ENCODE results near the gene HDLBP.

GRCh38 chr2:241321033-241321432 is 5.6 kb upstream of the HDLBP start:
- TF ChIP-seq RARB (CRISPR knock-in tag; IDR thresholded peaks at IDR 0.05), result no peak
- no peak for TF ChIP-seq ZFP30 (CRISPR knock-in tag; IDR thresholded peaks at IDR 0.05)
- no peak for TF ChIP-seq PATZ1 (CRISPR knock-in tag; IDR thresholded peaks at IDR 0.05; ENCODE audit: borderline replicate concordance)
- TF ChIP-seq TCF4 (CRISPR knock-in tag; IDR thresholded peaks at IDR 0.05; ENCODE audit: borderline replicate concordance), result no peak
- no peak for TF ChIP-seq GLIS3 (CRISPR knock-in tag; IDR thresholded peaks at IDR 0.05)
- TF ChIP-seq TOX (CRISPR knock-in tag; IDR thresholded peaks at IDR 0.05; ENCODE audit: borderline replicate concordance), result no peak
- TF ChIP-seq ARNTL (CRISPR knock-in tag; IDR thresholded peaks at IDR 0.05; ENCODE audit: borderline replicate concordance, low read depth), result no peak
- TF ChIP-seq ZFP3 (CRISPR knock-in tag; IDR thresholded peaks at IDR 0.05), result no peak
- no peak for TF ChIP-seq ZNF70 (CRISPR knock-in tag; IDR thresholded peaks at IDR 0.05)
- TF ChIP-seq, protein P1, sequence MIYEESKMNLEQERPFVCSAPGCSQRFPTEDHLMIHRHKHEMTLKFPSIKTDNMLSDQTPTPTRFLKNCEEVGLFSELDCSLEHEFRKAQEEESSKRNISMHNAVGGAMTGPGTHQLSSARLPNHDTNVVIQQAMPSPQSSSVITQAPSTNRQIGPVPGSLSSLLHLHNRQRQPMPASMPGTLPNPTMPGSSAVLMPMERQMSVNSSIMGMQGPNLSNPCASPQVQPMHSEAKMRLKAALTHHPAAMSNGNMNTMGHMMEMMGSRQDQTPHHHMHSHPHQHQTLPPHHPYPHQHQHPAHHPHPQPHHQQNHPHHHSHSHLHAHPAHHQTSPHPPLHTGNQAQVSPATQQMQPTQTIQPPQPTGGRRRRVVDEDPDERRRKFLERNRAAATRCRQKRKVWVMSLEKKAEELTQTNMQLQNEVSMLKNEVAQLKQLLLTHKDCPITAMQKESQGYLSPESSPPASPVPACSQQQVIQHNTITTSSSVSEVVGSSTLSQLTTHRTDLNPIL (CRISPR knock-in tag; IDR thresholded peaks at IDR 0.05; ENCODE audit: low read depth), result no peak
- TF ChIP-seq ESRRG (CRISPR knock-in tag; IDR thresholded peaks at IDR 0.05), result no peak
- TF ChIP-seq ZC3H10 (CRISPR knock-in tag; IDR thresholded peaks at IDR 0.05), result no peak
